Common myeloid progenitor, CD34-positive (primary cell): ENCODE measurements around the gene POU2F3.

ENCODE experiments used
- CTCF ChIA-PET: fragments of 350-600 bp; sonication (Branson Sonifier 250); formaldehyde crosslinking; loops from one replicate; lab custom pipeline; 2021; ENCODE audit warnings: antibody characterized with exemption; lab: Charles Lee
- POLR2A ChIA-PET: fragments of 350-600 bp; sonication (Branson Sonifier 250); formaldehyde crosslinking; loops from one replicate; lab custom pipeline; 2021; ENCODE audit warnings: antibody characterized with exemption; lab: Charles Lee
- DNase-seq, 3 donors: peaks; one replicate each; pipeline versions ENCODE4 v3.0.0 to v3.0.0-alpha.2; 2013
- H3K27ac ChIP-seq, 2 experiments: 1 replicate in 1 of 2; 2 replicates in 1 of 2; pipeline ENCODE4 v1.7.0; 2013; ENCODE audit warnings: inconsistent platforms in 2 of 2, low read length in 2 of 2, mild to moderate bottlenecking in 2 of 2, low read depth in 1 of 2, moderate library complexity in 1 of 2; ENCODE audit not compliant: severe bottlenecking in 2 of 2, insufficient read depth in 1 of 2, poor library complexity in 1 of 2
- H3K27me3 ChIP-seq, 5 experiments: replicated peaks in 2 of 5; 1 replicate in 3 of 5; 2 replicates in 2 of 5; pipeline versions ENCODE4 v1.6.1 to v1.7.0; 2013; ENCODE audit warnings: low read length in 4 of 5, mild to moderate bottlenecking in 2 of 5, moderate library complexity in 2 of 5, inconsistent platforms in 1 of 5; ENCODE audit not compliant: insufficient read depth in 5 of 5, control insufficient read depth in 4 of 5
- H3K36me3 ChIP-seq, 4 experiments: 1 replicate in 2 of 4; 2 replicates in 2 of 4; pipeline versions ENCODE4 v1.6.1 to v1.7.0; 2013; ENCODE audit warnings: low read length in 3 of 4, control low read depth in 1 of 4, mild to moderate bottlenecking in 1 of 4; ENCODE audit not compliant: control insufficient read depth in 4 of 4, insufficient read depth in 4 of 4
- H3K4me1 ChIP-seq, 4 experiments: 1 replicate in 3 of 4; 2 replicates in 1 of 4; pipeline versions ENCODE4 v1.6.1 to v1.7.1; 2013; ENCODE audit warnings: low read length in 3 of 4, mild to moderate bottlenecking in 3 of 4, control low read depth in 1 of 4, inconsistent platforms in 1 of 4, moderate library complexity in 1 of 4; ENCODE audit not compliant: control insufficient read depth in 4 of 4, insufficient read depth in 4 of 4; ENCODE audit errors: control extremely low read depth in 1 of 4
- H3K4me3 ChIP-seq, 7 experiments: 1 replicate in 4 of 7; 2 replicates in 3 of 7; pipeline versions ENCODE4 v1.5.1 to v1.7.0; 2013; ENCODE audit warnings: mild to moderate bottlenecking in 7 of 7, low read length in 6 of 7, moderate library complexity in 6 of 7, inconsistent platforms in 2 of 7, low read depth in 2 of 7, control low read depth in 1 of 7; ENCODE audit not compliant: insufficient read depth in 4 of 7, control insufficient read depth in 1 of 7; ENCODE audit errors: extremely low read depth in 1 of 7
- H3K9me3 ChIP-seq, 5 experiments: 1 replicate in 4 of 5; 2 replicates in 1 of 5; pipeline versions ENCODE4 v1.6.1 to v1.7.1; 2013; ENCODE audit warnings: low read length in 4 of 5, mild to moderate bottlenecking in 2 of 5, inconsistent platforms in 1 of 5, low read depth in 1 of 5, moderate library complexity in 1 of 5; ENCODE audit not compliant: control insufficient read depth in 4 of 5, insufficient read depth in 2 of 5; ENCODE audit errors: control extremely low read depth in 1 of 5
- WGBS: methylation state at CpG from one replicate; pipeline ENCODE4 v1.1.5; 2013; ENCODE audit not compliant: insufficient coverage; 5-methylcytosine and 5-hydroxymethylcytosine counted together

The POU2F3 gene

GRCh38 chr11:120214581-120214980, 25.4 kb upstream of the POU2F3 start:
- no peaks in the 10 kb centered on the region for H3K9me3 ChIP-seq
- H3K27me3 ChIP-seq, result no peaks in the 10 kb centered on the region
- WGBS, result 96% methylated on average over 7 of the region's 7 CpGs
- no peak for DNase-seq
- ChIA-PET CTCF (interaction anchor here (1.6 to 17.7 kb wide), 4 partner anchors 13 to 89 kb away, joined by 3 to 182 read pairs (median 8); no protein-coding TSS in a partner anchor), POLR2A (interaction anchor here (1.5 kb wide), 1 partner anchor 10 kb away, joined by 4 read pairs; no protein-coding TSS in a partner anchor)
- no peak overlapping the region for H3K4me3 ChIP-seq
- peaks cover 4 to 40% (median 29%) of the 10 kb centered on the region in 4 experiments for H3K4me1 ChIP-seq
- no peak overlapping the region for H3K27ac ChIP-seq
- peaks cover 2 to 42% (median 9%) of the 10 kb centered on the region in 4 experiments for H3K36me3 ChIP-seq

- CTCF ChIA-PET, result interaction anchor here (1.5 to 17.7 kb wide), 3 partner anchors 11 to 44 kb away, joined by 3 to 182 read pairs (median 4); no protein-coding TSS in a partner anchor
- POLR2A ChIA-PET, result no interaction called here
- no peak overlapping the region for H3K27ac ChIP-seq
- WGBS, result 100% methylated on average over 2 of the region's 5 CpGs
- H3K36me3 ChIP-seq, result peaks cover 2 to 51% (median 13%) of the 10 kb centered on the region in 4 experiments
- DNase-seq, result no peak
- no peaks in the 10 kb centered on the region for H3K27me3 ChIP-seq
- no peaks in the 10 kb centered on the region for H3K9me3 ChIP-seq
- no peak overlapping the region for H3K4me3 ChIP-seq
- peaks cover 0 to 42% (median 23%) of the 10 kb centered on the region in 4 experiments for H3K4me1 ChIP-seq
Measured at GRCh38 chr11:120215634-120216033, 24.3 kb upstream of the POU2F3 start.

GRCh38 chr11:120216426-120217102, 23.4 kb upstream of the POU2F3 start:
- Histone ChIP-seq H3K9me3 (no peaks in the 10 kb centered on the region), H3K27ac (no peak overlapping the region), H3K36me3 (peaks cover 2 to 57% (median 13%) of the 10 kb centered on the region in 4 experiments), H3K4me1 (peaks cover 0 to 48% (median 26%) of the 10 kb centered on the region in 4 experiments), H3K4me3 (no peak overlapping the region), H3K27me3 (no peaks in the 10 kb centered on the region)
- ChIA-PET POLR2A (no interaction called here), CTCF (interaction anchor here (0.9 to 17.7 kb wide), 4 partner anchors 11 to 50 kb away, joined by 3 to 182 read pairs (median 4); no protein-coding TSS in a partner anchor)
- DNase-seq, result no peak
- 93% methylated on average over 6 of the region's 8 CpGs for WGBS

GRCh38 chr11:120217526-120217925, 22.4 kb upstream of the POU2F3 start:
- no peak overlapping the region for H3K27ac ChIP-seq
- H3K27me3 ChIP-seq, result no peaks in the 10 kb centered on the region
- ChIA-PET CTCF (interaction anchor here (1.6 to 17.7 kb wide), 2 partner anchors 10 to 45 kb away, joined by 4 to 182 read pairs; no protein-coding TSS in a partner anchor), POLR2A (no interaction called here)
- H3K4me3 ChIP-seq, result no peak overlapping the region
- H3K9me3 ChIP-seq, result no peaks in the 10 kb centered on the region
- DNase-seq, result no peak
- H3K36me3 ChIP-seq, result peaks cover 2 to 57% (median 13%) of the 10 kb centered on the region in 4 experiments
- H3K4me1 ChIP-seq, result peaks cover 0 to 43% (median 17%) of the 10 kb centered on the region in 4 experiments
- 98% methylated on average over 9 of the region's 12 CpGs for WGBS

- H3K9me3 ChIP-seq, result no peaks in the 10 kb centered on the region
- no peak overlapping the region for H3K4me3 ChIP-seq
Measured at GRCh38 chr11:120217941-120218694, 21.8 kb upstream of the POU2F3 start.

GRCh38 chr11:120218695-120219033, 21.3 kb upstream of the POU2F3 start:
- CTCF ChIA-PET, result no interaction called here

More at GRCh38 chr11:120217941-120218694, 21.8 kb upstream of the POU2F3 start:
- ChIA-PET CTCF (interaction anchor here (17.7 kb wide), 1 partner anchor 9 kb away, joined by 182 read pairs; no protein-coding TSS in a partner anchor), POLR2A (no interaction called here)
- peaks cover 2 to 57% (median 13%) of the 10 kb centered on the region in 4 experiments for H3K36me3 ChIP-seq
- no peak for DNase-seq
- peaks cover 0 to 41% (median 13%) of the 10 kb centered on the region in 4 experiments for H3K4me1 ChIP-seq
- H3K27ac ChIP-seq, result no peak overlapping the region
- over 99% methylated on average over 11 of the region's 12 CpGs for WGBS
- H3K27me3 ChIP-seq, result no peaks in the 10 kb centered on the region

More at GRCh38 chr11:120218695-120219033, 21.3 kb upstream of the POU2F3 start:
- no peak overlapping the region for H3K4me3 ChIP-seq
- no peak for DNase-seq
- H3K27ac ChIP-seq, result no peak overlapping the region
- 90% methylated on average over 8 of the region's 10 CpGs for WGBS
- peaks cover 2 to 57% (median 13%) of the 10 kb centered on the region in 4 experiments for H3K36me3 ChIP-seq
- H3K9me3 ChIP-seq, result no peaks in the 10 kb centered on the region
- H3K4me1 ChIP-seq, result peaks cover 1 to 41% (median 15%) of the 10 kb centered on the region in 4 experiments
- no peaks in the 10 kb centered on the region for H3K27me3 ChIP-seq
- POLR2A ChIA-PET, result no interaction called here
